ENCODE results near the gene B3GALT4.
A peak's percentile ranks its signal among the peaks of the same experiment; 100 is the strongest.
"Not testable (repeated sequence)": the region's sequence is repeated elsewhere in the genome, so short reads cannot be mapped to it uniquely, and the experiment has no call there.

B3GALT4 gene

GRCh38 chr6:33276864-33277662 is at the start of gene B3GALT4:
Gene B3GALT4 (plus strand): TSS chr6:33277123. CDS start chr6:33277420, 297 bp downstream.
- peak; percentile 78 for DNase-seq

DNA sequence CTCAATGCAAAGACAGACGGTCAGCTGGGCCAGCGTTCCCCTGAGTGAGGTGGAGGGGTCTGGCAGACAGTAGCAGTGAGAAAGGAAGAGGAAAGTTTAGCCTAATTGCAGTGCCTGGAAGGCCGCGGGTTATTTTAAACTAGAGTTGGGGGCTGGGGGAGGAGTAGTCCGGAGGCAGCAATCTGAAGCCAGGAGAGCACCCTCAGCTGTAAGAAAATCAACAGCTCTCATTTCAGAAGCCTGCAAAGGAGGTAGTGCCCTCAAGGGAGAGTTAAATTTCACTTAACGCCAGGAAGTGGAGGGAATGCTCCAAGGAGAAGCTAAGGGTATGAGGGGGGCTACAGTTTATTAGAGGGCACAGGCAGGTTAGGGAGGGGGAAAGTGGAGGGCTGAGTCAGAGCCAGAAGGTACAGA is 41.7 kb upstream of the B3GALT4 start:
- no peak for DNase-seq

DNA sequence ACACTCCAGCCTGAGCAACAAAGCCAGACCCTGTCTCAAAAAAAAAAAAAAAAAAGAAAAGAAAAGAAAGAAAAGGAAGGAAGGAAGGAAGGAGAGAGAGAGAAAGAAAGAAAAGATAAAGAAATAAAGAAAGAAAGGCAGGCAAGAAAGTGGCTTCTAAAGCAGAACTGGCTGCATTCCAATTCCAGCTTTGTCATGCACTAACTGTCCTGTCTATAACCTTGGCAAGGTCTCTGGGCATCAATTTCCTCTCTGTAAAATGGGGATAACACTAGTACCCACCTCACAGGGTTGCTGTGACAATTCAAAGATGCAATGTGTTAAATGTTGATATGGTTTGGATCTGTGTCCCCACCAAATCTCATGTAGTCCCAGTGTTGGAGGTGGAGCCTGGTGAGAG is 40.6 kb upstream of the B3GALT4 start:
- DNase-seq: no peak

GRCh38 chr6:33236852-33237251 is 40.1 kb upstream of the B3GALT4 start:
- no peak for DNase-seq

DNA sequence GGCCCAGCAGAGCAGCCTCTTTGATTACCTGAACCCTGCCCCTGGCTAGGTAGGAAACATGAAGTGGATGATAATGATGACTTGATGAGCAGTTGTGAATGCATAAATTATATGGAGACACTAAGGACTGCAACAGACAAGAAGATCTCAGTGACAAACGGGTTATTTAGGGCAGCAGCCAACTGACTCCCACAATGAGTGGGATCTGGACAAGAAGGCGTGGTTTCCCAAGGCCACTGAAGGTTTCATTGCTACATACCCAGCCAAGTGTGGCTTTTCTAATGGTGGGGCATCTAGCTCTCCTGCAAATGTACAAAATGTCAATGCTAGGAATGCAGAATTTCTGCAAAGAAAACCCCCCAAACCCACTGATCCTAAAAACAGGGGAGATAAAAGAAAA is 39.2 kb upstream of the B3GALT4 start:
- DNase-seq: no peak

DNA sequence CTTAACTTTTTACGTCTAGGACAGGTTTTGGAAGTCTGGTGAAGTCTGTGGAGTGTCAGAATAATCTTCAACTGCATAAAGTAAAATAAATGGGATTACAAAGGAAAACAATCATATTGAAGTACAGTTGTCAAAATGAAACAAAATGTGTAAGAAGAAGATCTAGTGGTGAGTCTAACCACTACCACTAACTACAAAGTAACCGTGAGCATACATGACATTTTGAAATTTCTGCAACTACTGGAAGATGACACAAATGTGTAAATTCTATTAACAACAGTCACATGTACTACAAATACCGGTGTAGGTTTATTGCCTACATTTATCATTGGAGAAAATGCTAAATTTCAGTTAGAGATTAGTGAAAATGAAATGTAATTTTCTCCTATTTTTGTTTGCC is 35.0 kb upstream of the B3GALT4 start:
- no peak for DNase-seq

DNA sequence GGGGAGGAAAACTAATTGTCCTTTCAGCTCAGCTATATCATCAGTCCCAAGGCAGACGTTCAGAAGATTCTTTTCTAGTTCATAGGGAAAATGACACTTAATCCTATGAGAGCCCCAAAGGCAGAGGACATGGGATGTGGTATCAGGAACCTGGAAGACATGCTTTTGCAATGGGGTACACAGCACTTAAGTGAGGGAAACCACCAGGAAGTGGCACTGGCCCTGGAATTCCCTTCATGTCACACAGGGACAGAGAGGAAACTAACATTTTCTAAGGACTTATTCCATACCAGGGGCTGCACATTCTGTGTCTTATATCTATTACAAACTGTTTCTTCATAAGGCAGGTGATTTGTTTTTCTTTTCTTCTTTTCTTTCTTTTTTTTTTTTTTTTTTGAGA is 33.4 kb upstream of the B3GALT4 start:
- no peak for DNase-seq

- DNase-seq: peak; percentile 89
These were observed 28.8 kb upstream of the B3GALT4 start for GRCh38 chr6:33247977-33248642.

GRCh38 chr6:33248643-33248931 is 28.3 kb upstream of the B3GALT4 start:
- peak; percentile 85 for DNase-seq

DNA sequence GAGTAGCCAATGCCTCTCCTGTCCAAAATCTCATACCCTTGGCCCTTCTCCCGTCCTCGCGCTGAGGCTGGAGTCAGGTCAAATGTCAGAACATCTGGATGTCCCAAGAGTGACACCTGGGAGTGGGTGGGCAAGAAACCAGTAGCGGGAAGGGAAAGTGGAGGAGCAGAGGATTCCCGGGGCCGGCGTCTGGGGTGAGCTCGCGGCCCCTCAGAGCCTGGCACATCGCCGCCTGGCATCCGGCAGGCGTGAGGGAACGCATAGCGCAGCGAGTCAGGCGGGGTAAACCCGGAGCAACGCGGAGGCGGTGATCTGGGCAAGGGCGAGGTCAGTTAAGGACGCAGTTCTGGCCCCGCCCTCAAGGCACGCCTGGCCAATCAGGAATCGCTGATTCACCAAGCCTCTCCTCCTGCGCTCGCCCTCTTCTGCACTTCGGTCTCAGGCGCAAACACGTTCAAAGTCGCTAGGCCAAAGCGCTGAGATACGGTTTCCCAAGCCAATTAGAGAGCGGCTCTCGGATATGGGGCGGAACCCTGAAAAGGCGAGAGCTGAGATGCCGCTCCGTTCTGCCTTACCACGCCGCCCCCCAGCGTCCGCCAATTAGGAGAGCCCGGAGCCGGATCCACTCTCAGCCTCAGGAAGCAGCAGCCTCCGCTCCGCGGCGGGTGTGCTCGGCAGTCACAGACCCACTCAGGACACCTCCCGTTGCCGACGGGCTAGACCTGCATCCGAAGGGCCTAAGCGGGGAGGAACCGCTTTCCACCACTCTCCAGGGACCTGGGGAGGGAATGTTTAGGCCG is 27.8 kb upstream of the B3GALT4 start:
- peak; percentile 99 for DNase-seq

- no peak for DNase-seq
These were observed 26.9 kb upstream of the B3GALT4 start for GRCh38 chr6:33249732-33250630.

DNA sequence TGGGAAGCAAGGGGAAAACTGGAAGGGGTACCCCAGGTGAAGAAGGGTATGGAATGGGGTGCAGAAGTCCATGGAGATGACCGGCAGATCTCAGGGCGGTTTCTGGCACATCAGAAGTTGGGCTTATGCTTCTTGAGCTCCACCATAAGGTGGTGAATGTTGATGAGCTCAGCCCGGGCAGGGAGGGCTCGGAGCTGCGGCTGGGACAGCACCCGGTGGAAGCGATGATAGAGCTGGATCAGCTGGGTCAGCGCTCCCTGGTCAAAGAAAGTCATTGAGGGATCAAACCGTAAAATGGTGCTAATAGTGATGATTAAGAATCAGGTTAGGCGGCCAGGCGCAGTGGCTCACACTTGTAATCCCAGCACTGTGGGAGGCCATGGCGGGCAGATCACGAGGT is 26.2 kb upstream of the B3GALT4 start:
- no peak for DNase-seq

GRCh38 chr6:33251395-33252012 is 25.4 kb upstream of the B3GALT4 start:
- DNase-seq: no peak

- no peak for DNase-seq
These were observed 24.2 kb upstream of the B3GALT4 start for GRCh38 chr6:33252759-33253158.

DNA sequence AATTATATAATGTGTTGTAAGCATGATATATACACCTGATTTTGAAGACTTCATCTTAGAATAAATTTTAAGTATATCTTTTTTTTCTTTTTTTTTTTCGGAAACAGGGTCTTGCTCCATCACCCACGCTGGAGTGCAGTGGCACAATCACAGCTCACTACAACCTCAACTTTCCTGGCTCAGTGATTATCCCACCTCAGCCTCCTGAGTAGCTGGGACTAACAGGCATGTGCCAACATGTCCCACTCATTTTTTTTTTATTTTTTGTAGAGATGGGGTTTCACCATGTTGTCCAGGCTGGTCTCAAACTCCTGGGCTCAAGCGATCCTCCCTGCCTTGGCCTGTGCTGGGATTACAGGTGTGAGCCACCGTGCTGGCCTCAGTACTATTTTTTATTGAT is 22.3 kb upstream of the B3GALT4 start:
- DNase-seq: no peak

- DNase-seq: no peak
These were observed 17.9 kb upstream of the B3GALT4 start for GRCh38 chr6:33259032-33259431.

DNA sequence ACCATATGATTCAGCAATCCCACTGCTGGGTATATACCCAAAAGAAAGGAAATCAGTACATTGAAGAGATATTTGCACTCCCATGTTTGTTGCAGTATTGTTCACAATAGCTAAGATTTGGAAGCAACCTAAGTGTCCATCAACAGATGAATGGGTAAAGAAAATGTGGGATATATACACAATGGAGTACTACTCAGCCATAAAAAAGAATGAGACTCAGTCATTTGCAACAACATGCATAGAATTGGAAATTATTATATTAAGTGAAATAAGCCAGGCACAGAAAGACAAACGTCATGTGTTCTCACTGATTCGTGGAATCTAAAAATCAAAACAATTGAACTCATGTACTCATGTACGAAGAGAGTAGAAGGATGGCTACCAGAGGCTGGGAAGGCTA is 14.4 kb upstream of the B3GALT4 start:
- not testable (repeated sequence) for DNase-seq

GRCh38 chr6:33264015-33264414 is 12.9 kb upstream of the B3GALT4 start:
- DNase-seq: no peak

GRCh38 chr6:33271117-33271467 is 5.8 kb upstream of the B3GALT4 start:
- DNase-seq: no peak

DNA sequence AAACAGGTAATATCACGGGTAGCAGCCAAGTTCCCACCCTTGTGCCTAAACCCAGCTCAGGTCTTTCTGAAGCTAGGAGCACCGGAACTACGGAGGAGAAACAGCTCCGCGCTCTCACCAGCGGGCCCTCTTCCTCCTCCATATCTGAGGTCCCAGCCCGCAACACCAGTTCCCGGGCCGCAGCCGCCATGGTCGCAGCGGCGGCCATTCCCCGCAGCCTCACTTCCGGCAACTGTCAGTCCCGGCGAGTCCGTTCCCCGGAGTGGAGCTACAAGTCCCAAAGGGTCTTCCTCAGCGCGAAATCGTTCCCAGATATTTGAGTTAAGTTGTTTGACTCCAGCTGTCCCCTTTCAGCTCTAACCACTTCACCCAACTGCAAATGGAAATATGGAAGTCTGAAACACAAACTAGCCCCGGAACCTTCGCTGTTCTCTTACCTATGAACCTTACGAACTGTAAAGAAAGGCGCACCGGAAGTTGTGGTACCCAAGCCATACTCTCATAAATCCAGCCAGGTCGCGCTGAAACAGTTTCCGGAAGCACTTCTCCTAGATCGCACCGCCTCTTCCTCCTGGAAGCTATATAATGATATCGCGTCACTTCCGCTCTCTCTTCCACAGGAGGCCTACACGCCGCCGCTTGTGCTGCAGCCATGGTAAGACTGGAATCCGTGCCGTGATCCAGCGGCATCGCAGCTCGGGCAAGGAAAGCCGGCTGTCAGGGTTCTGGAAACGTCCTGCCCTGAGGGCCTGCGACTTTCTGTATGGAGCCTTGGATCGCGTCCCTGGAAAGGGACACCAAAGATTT is 5.3 kb upstream of the B3GALT4 start, which contains the start of the genes RPS18 and VPS52:
RPS18 (plus strand) TSS at position 608 of the 807 bp plus-strand sequence; CDS start at position 653, 45 bp downstream.
VPS52 (minus strand) TSS at position 409 of the 807 bp plus-strand sequence; CDS start at position 208, 201 bp downstream.
- DNase-seq: peak; percentile 99

Measured in NCI-H748 treated with DMSO at 0.1 percent for 48 hours (cell line).